ENCODE results near the gene LAD1. TPM values are rescaled to one million over a fixed set of nuclear protein-coding genes. Genes with fewer than 3 reads are reported as not detected.

The LAD1 gene
- total RNA-seq, 1 experiment from 2014 or later, result 0.10 TPM

DNA sequence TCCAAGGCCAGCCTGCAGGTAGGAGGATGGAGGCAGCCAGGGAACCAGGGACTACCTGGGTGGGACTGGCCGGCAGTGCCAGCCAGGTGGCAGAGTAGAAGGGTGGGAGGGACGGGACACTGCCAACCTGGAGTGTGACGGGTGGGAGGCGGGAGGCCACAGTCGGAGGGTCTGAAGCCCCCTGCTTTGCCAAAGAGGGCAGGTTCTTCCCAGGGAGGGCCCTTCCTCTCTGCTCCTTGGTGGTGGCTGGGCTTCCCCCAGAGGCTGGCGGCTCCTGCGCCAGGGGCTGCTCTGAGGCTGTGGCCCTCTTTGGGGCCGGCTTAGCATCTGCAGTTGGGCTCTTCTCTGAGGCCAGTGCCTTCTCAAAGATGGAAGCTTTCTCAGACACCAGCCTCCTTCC, 12.9 kb downstream of the LAD1 start:
- ChIA-PET CTCF (interaction anchor here (0.5 to 1.0 kb wide), 2 partner anchors 8 to 24 kb away, joined by 3 read pairs; no protein-coding TSS in a partner anchor), POLR2A (no interaction called here)
- no TSS peak for BruUV-seq (replicated peaks)
- H3K27me3 ChIP-seq (ENCODE audit: control insufficient read depth, insufficient read depth, low read length), result no peaks in the 10 kb centered on the region
- no peaks in the 10 kb centered on the region for H3K9me3 ChIP-seq (ENCODE audit: control insufficient read depth, insufficient read depth, low read depth, low read length)
- TF ChIP-seq POLR2AphosphoS5 (IDR thresholded peaks at IDR 0.05; ENCODE audit: low read depth, low read length) (no peak), TCF7L2 (IDR thresholded peaks at IDR 0.05; ENCODE audit: low read depth, low read length) (no peak), REST (IDR thresholded peaks at IDR 0.05; ENCODE audit: insufficient read depth in 1 of 2, low read depth in 2 of 2, low read length in 1 of 2) (no peak), SIN3A (IDR thresholded peaks at IDR 0.05; ENCODE audit: borderline replicate concordance, insufficient read depth, low read depth, low read length) (no peak)
- TF ChIP-seq, protein P1, sequence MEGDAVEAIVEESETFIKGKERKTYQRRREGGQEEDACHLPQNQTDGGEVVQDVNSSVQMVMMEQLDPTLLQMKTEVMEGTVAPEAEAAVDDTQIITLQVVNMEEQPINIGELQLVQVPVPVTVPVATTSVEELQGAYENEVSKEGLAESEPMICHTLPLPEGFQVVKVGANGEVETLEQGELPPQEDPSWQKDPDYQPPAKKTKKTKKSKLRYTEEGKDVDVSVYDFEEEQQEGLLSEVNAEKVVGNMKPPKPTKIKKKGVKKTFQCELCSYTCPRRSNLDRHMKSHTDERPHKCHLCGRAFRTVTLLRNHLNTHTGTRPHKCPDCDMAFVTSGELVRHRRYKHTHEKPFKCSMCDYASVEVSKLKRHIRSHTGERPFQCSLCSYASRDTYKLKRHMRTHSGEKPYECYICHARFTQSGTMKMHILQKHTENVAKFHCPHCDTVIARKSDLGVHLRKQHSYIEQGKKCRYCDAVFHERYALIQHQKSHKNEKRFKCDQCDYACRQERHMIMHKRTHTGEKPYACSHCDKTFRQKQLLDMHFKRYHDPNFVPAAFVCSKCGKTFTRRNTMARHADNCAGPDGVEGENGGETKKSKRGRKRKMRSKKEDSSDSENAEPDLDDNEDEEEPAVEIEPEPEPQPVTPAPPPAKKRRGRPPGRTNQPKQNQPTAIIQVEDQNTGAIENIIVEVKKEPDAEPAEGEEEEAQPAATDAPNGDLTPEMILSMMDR (IDR thresholded peaks at IDR 0.05), result no peak
- no peak overlapping the region for H3K4me3 ChIP-seq (ENCODE audit: low read depth in 2 of 2, low read length in 2 of 2)
- no peaks in the 10 kb centered on the region for H3K4me1 ChIP-seq (ENCODE audit: control insufficient read depth, insufficient read depth, low read length)
- intact Hi-C loops (cut with micrococcal nuclease; ENCODE audit: unreplicated experiment) (no loop called here), in situ Hi-C loops (cut with HindIII; ENCODE audit: low pct_unique_long_range_greater_than_20kb, low sequenced_read_pairs) (no loop called here)
- ATAC-seq, result no peak
- H3K27ac ChIP-seq (ENCODE audit: low read length), result no peak overlapping the region
- no peaks in the 10 kb centered on the region for H3K36me3 ChIP-seq (ENCODE audit: control insufficient read depth, insufficient read depth, low read length)
- no peak for DNase-seq (ENCODE audit: low read depth, low spot score)

DNA sequence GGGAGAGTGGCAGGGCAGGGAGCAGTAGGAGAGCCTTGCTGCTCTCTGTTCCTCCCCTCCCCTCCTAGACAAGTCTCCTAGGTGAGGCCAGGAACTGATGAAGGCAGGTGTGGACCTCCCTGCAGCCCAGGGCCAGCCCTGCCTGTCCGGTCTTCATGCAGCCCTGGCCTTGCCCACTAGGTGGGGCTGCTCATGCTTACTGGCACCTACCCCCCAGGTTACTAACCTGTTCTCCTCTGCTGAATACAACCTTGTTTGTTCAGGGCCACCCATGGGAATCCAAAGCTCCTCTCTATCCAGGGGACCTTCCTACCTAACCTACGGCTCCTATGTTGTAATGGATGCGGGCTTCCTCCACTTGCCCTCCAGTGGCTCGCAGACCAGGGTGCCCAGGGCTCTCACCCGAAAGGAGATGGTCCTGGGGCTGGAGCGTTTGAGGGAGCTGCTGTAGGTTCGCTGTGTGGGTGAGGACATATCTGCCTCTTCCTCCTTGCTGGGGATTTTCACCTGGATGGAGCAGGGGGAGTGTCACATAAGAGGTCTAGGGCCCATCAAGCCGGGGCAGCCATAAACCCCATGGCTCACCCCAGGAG, 13.7 kb downstream of the LAD1 start:
- TF ChIP-seq, protein P1 (IDR thresholded peaks at IDR 0.05), result peak; percentile 95
- no peak for TF ChIP-seq POLR2AphosphoS5 (IDR thresholded peaks at IDR 0.05; ENCODE audit: low read depth, low read length)
- TF ChIP-seq TCF7L2 (IDR thresholded peaks at IDR 0.05; ENCODE audit: low read depth, low read length), result no peak
- no peak for TF ChIP-seq REST (IDR thresholded peaks at IDR 0.05; ENCODE audit: insufficient read depth in 1 of 2, low read depth in 2 of 2, low read length in 1 of 2)
- in situ Hi-C loops (cut with HindIII; ENCODE audit: low pct_unique_long_range_greater_than_20kb, low sequenced_read_pairs), result no loop called here
- Histone ChIP-seq H3K4me1 (ENCODE audit: control insufficient read depth, insufficient read depth, low read length) (no peaks in the 10 kb centered on the region), H3K4me3 (ENCODE audit: low read depth in 2 of 2, low read length in 2 of 2) (no peak overlapping the region), H3K9me3 (ENCODE audit: control insufficient read depth, insufficient read depth, low read depth, low read length) (no peaks in the 10 kb centered on the region), H3K27ac (ENCODE audit: low read length) (no peak overlapping the region), H3K36me3 (ENCODE audit: control insufficient read depth, insufficient read depth, low read length) (no peaks in the 10 kb centered on the region), H3K27me3 (ENCODE audit: control insufficient read depth, insufficient read depth, low read length) (no peaks in the 10 kb centered on the region)
- ChIA-PET CTCF (interaction anchor here (1.0 kb wide), 1 partner anchor 9 kb away, joined by 3 read pairs; no protein-coding TSS in a partner anchor), POLR2A (no interaction called here)
- BruUV-seq (replicated peaks), result no TSS peak
- no peak for DNase-seq (ENCODE audit: low read depth, low spot score)
- ATAC-seq, result peak; percentile 87
- intact Hi-C loops (cut with micrococcal nuclease; ENCODE audit: unreplicated experiment), result no loop called here
